Testis (tissue), 3 donors: Measurements from ENCODE around the gene GABBR2. TPM values are rescaled to one million over a fixed set of nuclear protein-coding genes. Genes with fewer than 3 reads are reported as not detected.
A peak's percentile ranks its signal among the peaks of the same experiment; 100 is the strongest.

Experiments
- DNase-seq: peaks from one replicate; pipeline ENCODE4 v3.0.0-alpha.2; 2019
- H3K27ac ChIP-seq, 2 donors: fragments of 200-600 bp; sonication (generic); one replicate each; pipeline ENCODE4 v1.5.1; 2019
- H3K27me3 ChIP-seq: fragments of 200-600 bp; sonication (generic); one replicate; pipeline ENCODE4 v1.5.1; 2019
- H3K36me3 ChIP-seq: fragments of 200-600 bp; sonication (generic); one replicate; pipeline ENCODE4 v1.5.1; 2017; ENCODE audit warnings: low read depth; ENCODE audit errors: missing control alignments
- H3K4me1 ChIP-seq: fragments of 200-600 bp; sonication (generic); one replicate; pipeline ENCODE4 v1.5.1; 2019
- H3K4me3 ChIP-seq, 2 donors: fragments of 200-600 bp; sonication (generic); one replicate each; pipeline ENCODE4 v1.5.1; 2017 to 2019
- H3K9me3 ChIP-seq: fragments of 200-600 bp; sonication (generic); one replicate; pipeline ENCODE4 v1.5.1; 2017
- CTCF ChIP-seq, 3 experiments: fragments of 450-650 bp in 2 of 3; fragments of 200-600 bp in 1 of 3; sonication (generic) in 1 of 3; IDR thresholded peaks; one replicate each; pipeline ENCODE4 v1.5.1; 2016 to 2019; ENCODE audit warnings: antibody characterized with exemption in 3 of 3, mild to moderate bottlenecking in 2 of 3, moderate library complexity in 1 of 3
- POLR2A ChIP-seq: fragments of 450-650 bp; IDR thresholded peaks from one replicate; pipeline ENCODE4 v1.6.1; 2017; ENCODE audit warnings: antibody characterized with exemption, mild to moderate bottlenecking, moderate library complexity
- WGBS, 2 donors: methylation state at CpG; one replicate each; pipeline ENCODE4 v1.1.5; 2018; 5-methylcytosine and 5-hydroxymethylcytosine counted together
- intact Hi-C: fragments of 100-400 bp; cut with DNase I; formaldehyde crosslinking; loops from one replicate; pipeline ENCODE4 v1.15.1; 2023; ENCODE audit warnings: low total_unique reads
- polyA plus RNA-seq: library from polyadenylated mRNA; stranded (reverse); fragments of 350-450 nt; fragmentation: Illumina TruSeq; extraction: RNeasy Lipid Tissue Mini Kit (QIAGEN cat#74804); gene quantifications from one replicate; pipeline ENCODE4 v1.2.3, GENCODE V29; 2014; ENCODE audit warnings: low read depth, low replicate concordance; ENCODE audit not compliant: insufficient read depth
- total RNA-seq, 2 donors: library from RNA; depleted of rRNA; stranded (reverse); fragments of >200 nt; gene quantifications; one replicate each; pipeline ENCODE4 v1.2.3, GENCODE V29; 2016

GABBR2 gene
- total and polyA plus RNA-seq, 3 donors from 2014 or later: 3.0 to 8.1 (median 6.9) TPM

- WGBS, 2 donors: 88 to 91% methylated on average over 14 to 17 of the region's 17 CpGs
- H3K4me1 ChIP-seq: no peaks in the 10 kb centered on the region
- TF ChIP-seq CTCF (IDR thresholded peaks at IDR 0.05) (no peak), POLR2A (no peak)
- DNase-seq: no peak
- H3K4me3 ChIP-seq: no peak overlapping the region
- H3K27ac ChIP-seq: no peak overlapping the region
- no peaks in the 10 kb centered on the region for H3K27me3 ChIP-seq
- intact Hi-C loops: no loop called here
- H3K9me3 ChIP-seq: no peaks in the 10 kb centered on the region
- H3K36me3 ChIP-seq: no peaks in the 10 kb centered on the region
Observed at GRCh38 chr9:98318041-98318790, 390.5 kb downstream of the GABBR2 start.

GRCh38 chr9:98317134-98317857 is 391.4 kb downstream of the GABBR2 start:
- intact Hi-C loops: no loop called here
- Histone ChIP-seq H3K27ac (no peak overlapping the region), H3K9me3 (no peaks in the 10 kb centered on the region), H3K36me3 (no peaks in the 10 kb centered on the region), H3K27me3 (no peaks in the 10 kb centered on the region), H3K4me3 (no peak overlapping the region), H3K4me1 (no peaks in the 10 kb centered on the region)
- TF ChIP-seq CTCF (IDR thresholded peaks at IDR 0.05): no peak
- no peak for TF ChIP-seq POLR2A
- no peak for DNase-seq
- WGBS, 2 donors: 74 to 81% methylated on average over 8 to 14 of the region's 14 CpGs

- Histone ChIP-seq H3K4me3 (no peak overlapping the region), H3K27me3 (no peaks in the 10 kb centered on the region), H3K27ac (no peak overlapping the region), H3K36me3 (no peaks in the 10 kb centered on the region), H3K4me1 (no peaks in the 10 kb centered on the region), H3K9me3 (no peaks in the 10 kb centered on the region)
- intact Hi-C loops: no loop called here
- 68 to 82% methylated on average over 9 of the region's 9 CpGs for WGBS, 2 donors
- TF ChIP-seq POLR2A (no peak), CTCF (IDR thresholded peaks at IDR 0.05) (no peak)
- DNase-seq: no peak
Observed at GRCh38 chr9:98316445-98317133, 392.1 kb downstream of the GABBR2 start.

GRCh38 chr9:98315551-98316060 is 393.1 kb downstream of the GABBR2 start:
- Histone ChIP-seq H3K36me3 (no peaks in the 10 kb centered on the region), H3K27me3 (no peaks in the 10 kb centered on the region), H3K9me3 (no peaks in the 10 kb centered on the region), H3K4me3 (no peak overlapping the region), H3K4me1 (no peaks in the 10 kb centered on the region), H3K27ac (no peak overlapping the region)
- intact Hi-C loops: no loop called here
- TF ChIP-seq CTCF (IDR thresholded peaks at IDR 0.05) (peak; percentile 71 to 91 (median 72)), POLR2A (no peak)
- peak; percentile 93 for DNase-seq
- 43 to 59% methylated on average over 8 to 9 of the region's 9 CpGs for WGBS, 2 donors
